Esophagus mucosa (tissue), 1 donor: Measurements from ENCODE around the gene ZYX. TPM values are rescaled to one million over a fixed set of nuclear protein-coding genes. Genes with fewer than 3 reads are reported as not detected.

ENCODE experiments used
- ATAC-seq: fragments of 200-7000 bp; cut with Tn5 transposase; one replicate; pipeline ENCODE4 v1.9.1; 2020
- total RNA-seq: library from RNA; stranded (reverse); gene quantifications from one replicate; pipeline ENCODE4 v1.2.4, GENCODE V29; 2023
- donor health status: DM: yes; HTN: yes; CAD: no.

ZYX gene, protein sequence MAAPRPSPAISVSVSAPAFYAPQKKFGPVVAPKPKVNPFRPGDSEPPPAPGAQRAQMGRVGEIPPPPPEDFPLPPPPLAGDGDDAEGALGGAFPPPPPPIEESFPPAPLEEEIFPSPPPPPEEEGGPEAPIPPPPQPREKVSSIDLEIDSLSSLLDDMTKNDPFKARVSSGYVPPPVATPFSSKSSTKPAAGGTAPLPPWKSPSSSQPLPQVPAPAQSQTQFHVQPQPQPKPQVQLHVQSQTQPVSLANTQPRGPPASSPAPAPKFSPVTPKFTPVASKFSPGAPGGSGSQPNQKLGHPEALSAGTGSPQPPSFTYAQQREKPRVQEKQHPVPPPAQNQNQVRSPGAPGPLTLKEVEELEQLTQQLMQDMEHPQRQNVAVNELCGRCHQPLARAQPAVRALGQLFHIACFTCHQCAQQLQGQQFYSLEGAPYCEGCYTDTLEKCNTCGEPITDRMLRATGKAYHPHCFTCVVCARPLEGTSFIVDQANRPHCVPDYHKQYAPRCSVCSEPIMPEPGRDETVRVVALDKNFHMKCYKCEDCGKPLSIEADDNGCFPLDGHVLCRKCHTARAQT
- total RNA-seq: 82.3 TPM

- peak; percentile 90 for ATAC-seq
Observed at GRCh38 chr7:143380646-143381426, at the start of gene ZYX. Gene ZYX (plus strand): TSS chr7:143381345. CDS start chr7:143381572, 227 bp downstream.

GRCh38 chr7:143334244-143334643 is 46.9 kb upstream of the ZYX start:
- ATAC-seq: no peak

DNA sequence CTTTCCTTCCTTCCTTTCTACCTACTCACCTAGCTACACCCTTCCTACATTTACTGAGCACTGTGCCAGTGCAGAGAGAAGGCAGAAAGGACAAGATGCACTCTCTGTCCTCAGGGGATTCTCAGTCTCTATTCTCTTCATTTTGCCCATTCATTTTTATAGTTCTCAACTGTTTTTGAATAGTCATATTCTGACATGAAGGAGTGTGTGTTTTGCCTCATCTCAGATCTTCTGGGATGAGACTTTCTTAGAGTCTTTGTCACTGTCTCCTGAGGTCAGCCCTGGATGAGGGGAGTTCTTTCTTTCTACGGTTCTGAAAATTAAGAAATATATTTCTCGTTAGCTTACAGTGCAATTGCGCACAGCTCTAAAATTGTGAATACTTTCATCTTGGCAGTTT is 43.9 kb upstream of the ZYX start:
- ATAC-seq: no peak

DNA sequence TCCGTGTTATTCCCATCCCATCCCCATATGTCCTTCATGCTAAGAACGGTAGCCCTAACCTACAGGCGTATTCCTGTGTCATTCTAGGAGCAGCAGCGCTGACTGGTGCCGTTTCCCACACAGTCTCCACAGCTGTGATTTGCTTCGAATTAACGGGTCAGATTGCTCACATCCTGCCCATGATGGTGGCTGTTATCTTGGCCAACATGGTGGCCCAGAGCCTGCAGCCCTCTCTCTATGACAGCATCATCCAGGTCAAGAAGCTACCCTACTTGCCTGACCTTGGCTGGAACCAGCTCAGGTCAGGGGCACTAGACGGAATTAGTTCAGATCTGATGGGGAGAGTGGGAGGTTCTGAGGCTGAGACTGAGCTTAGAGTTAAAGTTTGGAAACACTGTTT is 39.3 kb upstream of the ZYX start:
- ATAC-seq: no peak

- no peak for ATAC-seq
Observed at GRCh38 chr7:143343596-143343995, 37.5 kb upstream of the ZYX start.

DNA sequence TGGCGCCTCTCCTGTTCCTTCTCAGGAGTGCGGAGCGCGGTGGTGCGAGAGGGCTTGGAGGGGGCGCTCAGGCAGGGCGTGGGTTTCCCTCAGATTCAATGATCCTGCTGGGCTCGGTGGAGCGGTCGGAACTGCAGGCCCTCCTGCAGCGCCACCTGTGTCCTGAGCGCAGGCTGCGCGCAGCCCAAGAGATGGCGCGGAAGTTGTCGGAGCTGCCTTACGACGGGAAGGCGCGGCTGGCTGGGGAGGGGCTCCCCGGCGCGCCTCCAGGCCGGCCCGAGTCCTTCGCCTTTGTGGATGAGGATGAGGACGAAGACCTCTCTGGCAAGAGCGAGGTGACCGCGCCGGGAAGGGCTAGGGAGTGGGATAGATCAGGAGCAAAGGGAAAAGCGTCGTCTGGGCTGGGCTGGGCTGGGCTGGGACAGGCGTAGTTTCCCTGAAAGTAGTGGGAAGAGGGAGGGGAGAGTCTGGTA is 35.7 kb upstream of the ZYX start:
- peak; percentile 94 for ATAC-seq

GRCh38 chr7:143346018-143346417 is 35.1 kb upstream of the ZYX start:
- ATAC-seq: no peak

- ATAC-seq: no peak
Observed at GRCh38 chr7:143347950-143348349, 33.2 kb upstream of the ZYX start.

GRCh38 chr7:143351060-143351459 is 30.1 kb upstream of the ZYX start:
- ATAC-seq: no peak

DNA sequence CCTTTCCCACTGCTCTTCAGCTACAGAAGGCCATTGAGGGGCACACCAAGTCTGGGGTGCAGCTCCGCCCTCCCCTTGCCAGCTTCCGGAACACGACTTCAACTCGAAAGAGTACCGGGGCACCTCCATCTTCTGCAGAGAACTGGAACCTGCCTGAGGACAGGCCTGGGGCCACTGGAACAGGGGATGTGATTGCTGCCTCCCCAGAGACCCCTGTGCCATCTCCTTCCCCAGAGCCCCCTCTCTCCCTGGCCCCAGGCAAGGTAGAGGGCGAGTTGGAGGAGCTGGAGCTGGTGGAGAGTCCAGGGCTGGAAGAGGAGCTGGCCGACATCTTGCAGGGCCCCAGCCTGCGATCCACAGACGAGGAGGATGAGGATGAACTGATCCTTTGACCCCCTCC is 29.6 kb upstream of the ZYX start:
- ATAC-seq: no peak

DNA sequence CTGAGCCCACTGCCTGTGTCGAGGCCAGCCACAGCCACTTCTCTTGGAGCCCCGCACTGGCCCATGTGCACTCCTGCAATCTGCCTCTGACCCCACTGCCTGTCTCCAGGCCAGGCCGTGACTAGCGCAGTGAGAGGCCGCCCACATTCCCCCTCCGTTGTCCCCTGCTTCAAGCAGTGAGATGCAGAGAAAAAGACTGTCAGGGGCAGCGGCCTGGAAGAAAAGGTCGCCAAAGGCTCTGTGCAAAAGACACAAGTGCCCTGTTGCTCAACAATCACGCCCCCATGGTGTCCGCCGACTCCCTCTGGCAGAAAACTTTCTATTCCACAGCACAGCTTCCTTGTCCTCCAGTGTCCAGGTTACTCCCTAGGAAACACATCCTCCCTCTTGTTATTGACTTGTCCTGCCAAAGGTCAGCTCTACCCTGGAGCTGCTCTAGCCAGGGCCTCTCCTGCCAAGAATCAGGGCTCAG is 28.6 kb upstream of the ZYX start:
- ATAC-seq: no peak

- ATAC-seq: no peak
Observed at GRCh38 chr7:143354376-143354775, 26.8 kb upstream of the ZYX start.

- no peak for ATAC-seq
Observed at GRCh38 chr7:143354965-143355364, 26.2 kb upstream of the ZYX start.

DNA sequence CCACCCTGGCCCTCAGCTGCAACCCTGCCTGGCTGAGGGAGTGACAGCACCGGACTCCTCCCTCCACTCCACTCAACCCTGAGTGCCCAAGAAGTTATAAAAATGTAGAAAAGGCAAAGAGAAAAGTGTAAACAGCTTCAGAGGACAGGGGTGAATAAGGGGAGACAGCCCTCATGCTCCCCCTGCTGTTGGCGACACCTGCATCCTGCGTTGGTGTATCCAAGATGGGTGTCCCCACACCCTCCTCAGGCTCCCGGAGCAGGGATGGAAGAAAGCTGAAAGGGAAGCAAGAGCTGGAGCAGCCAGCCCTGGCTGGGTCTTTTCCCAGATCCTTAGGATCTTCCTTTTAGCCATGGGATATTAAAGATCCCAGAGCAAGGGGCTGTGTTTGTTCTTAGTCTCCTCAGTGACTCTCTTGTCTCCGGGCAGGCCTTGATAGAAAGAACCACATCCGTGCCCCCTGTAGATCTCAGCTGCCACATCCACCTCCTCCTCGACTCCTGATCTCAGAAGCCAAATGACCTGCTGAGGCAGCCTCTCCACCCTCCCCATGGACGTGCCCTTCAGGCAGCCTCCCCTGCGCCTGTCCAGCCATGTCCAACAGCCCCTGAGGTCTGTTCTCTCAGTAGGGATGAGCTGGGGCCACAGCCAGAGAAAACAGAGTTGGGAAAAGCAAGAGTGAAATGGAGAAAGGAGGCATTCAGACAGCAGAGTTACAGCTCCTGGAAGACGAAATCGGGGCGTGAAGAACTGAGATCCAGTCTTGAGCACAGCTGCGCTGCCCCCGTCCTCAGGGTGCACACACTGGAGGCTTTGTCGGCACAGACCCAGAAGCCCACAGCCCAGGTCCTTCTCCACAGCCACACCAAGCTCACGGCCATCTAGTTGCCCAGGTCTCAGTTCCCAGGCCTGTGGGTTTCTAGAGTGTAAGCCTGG is 25.4 kb upstream of the ZYX start:
- ATAC-seq: no peak

DNA sequence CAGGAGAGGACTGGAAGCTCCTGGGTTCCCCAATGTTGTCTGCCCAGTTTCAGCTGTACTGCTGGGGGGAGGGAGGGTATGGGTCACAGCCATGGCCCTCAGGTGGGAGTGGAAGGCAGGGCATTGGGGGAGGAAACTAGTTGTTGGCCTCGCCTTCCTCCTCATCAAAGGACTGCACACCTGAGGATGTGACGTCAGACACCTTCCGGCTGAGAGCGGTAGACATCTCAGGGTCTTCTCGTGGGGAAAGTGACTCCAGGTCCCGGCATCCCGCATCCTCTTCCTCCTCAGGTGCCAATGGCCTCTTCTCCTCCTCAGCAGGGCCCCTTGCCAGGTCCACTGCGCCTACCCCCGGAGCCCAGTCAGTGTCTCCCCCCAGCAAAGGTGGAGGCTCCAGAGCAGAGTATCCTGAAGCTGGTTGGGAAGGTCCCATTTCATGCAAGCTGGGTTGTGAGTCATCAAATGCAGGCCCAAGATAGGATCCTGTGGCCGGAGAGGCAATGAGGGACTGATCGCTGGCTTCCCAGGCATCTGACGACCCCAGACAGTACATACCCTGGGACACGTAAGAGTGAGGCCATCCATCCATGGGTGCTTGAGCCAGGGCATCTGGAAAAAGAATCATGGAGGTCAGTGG is 24.6 kb upstream of the ZYX start:
- ATAC-seq: no peak

DNA sequence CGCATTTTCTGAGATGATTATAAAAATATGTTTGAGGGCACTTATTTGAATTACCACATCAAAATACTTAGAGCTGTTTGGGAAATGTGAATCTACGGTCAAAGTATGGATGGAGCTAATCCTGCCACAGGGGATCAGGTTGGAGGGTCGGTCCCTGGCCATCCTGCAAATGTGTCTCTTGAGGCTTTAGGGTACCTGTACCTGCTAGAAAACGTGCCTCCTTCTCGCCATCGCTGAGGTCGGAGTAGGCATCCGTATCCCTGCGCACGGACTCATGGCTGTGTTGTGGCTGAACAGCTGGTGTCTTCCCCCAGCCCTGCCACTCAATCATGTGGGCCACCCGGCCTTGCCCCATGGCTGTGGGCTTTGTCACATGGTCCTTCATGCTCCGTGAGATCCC is 22.5 kb upstream of the ZYX start:
- ATAC-seq: no peak

- ATAC-seq: no peak
Observed at GRCh38 chr7:143359771-143360353, 21.3 kb upstream of the ZYX start.

- no peak for ATAC-seq
Observed at GRCh38 chr7:143360788-143361551, 20.2 kb upstream of the ZYX start.

GRCh38 chr7:143361552-143362130 is 19.5 kb upstream of the ZYX start:
- ATAC-seq: no peak
